ENCODE measurements around the gene ANLN. TPM values are rescaled to one million over a fixed set of nuclear protein-coding genes. Genes with fewer than 3 reads are reported as not detected.

Gene ANLN
- total and polyA plus RNA-seq, 4 donors = 0.17 to 27.0 (median 1.3) TPM

- no peaks in the 10 kb centered on the region for H3K27me3 ChIP-seq (ENCODE audit: control insufficient read depth in 4 of 4, insufficient read depth in 4 of 4, low read length in 3 of 4)
- no peaks in the 10 kb centered on the region for H3K36me3 ChIP-seq (ENCODE audit: control insufficient read depth in 4 of 4, insufficient read depth in 3 of 4, low read depth in 1 of 4, low read length in 3 of 4)
- DNase-seq (ENCODE audit: low spot score) = no peak
- WGBS = 96% methylated on average over 2 of the region's 2 CpGs
- H3K4me1 ChIP-seq (ENCODE audit: control insufficient read depth in 4 of 4, insufficient read depth in 4 of 4, low read length in 3 of 4) = no peaks in the 10 kb centered on the region
- H3K4me3 ChIP-seq (ENCODE audit: low read depth in 1 of 3, low read length in 3 of 3) = no peak overlapping the region
- H3K9me3 ChIP-seq (ENCODE audit: control insufficient read depth in 4 of 4, low read length in 3 of 4) = no peaks in the 10 kb centered on the region
- TF ChIP-seq HNF4A (conservative IDR thresholded peaks at IDR 0.05) (no peak), SP1 (IDR thresholded peaks at IDR 0.05) (no peak), ATF3 (IDR thresholded peaks at IDR 0.05) (no peak), FOXA2 (IDR thresholded peaks at IDR 0.05) (no peak), CTCF (IDR thresholded peaks at IDR 0.05; ENCODE audit: low read depth, low read length, missing input control) (no peak), NR2F2 (IDR thresholded peaks at IDR 0.05) (no peak), YY1 (IDR thresholded peaks at IDR 0.05) (no peak), TAF1 (conservative IDR thresholded peaks at IDR 0.05) (no peak), FOXA1 (IDR thresholded peaks at IDR 0.05) (no peak), ZBTB33 (IDR thresholded peaks at IDR 0.05) (no peak), HNF4G (IDR thresholded peaks at IDR 0.05) (no peak), RAD21 (IDR thresholded peaks at IDR 0.05) (no peak), GABPA (IDR thresholded peaks at IDR 0.05 in 1 of 2, conservative IDR thresholded peaks at IDR 0.05 in 1 of 2) (no peak), RXRA (IDR thresholded peaks at IDR 0.05) (no peak), JUND (IDR thresholded peaks at IDR 0.05) (no peak), EGR1 (IDR thresholded peaks at IDR 0.05; ENCODE audit: low read depth in 2 of 2) (no peak)
- H3K9ac ChIP-seq (ENCODE audit: low read depth in 1 of 2, low read length in 2 of 2) = no peak overlapping the region
- no peak overlapping the region for H3K27ac ChIP-seq (ENCODE audit: low read depth in 1 of 2, low read length in 2 of 2)
Observed at GRCh38 chr7:36349626-36350025, 40.0 kb upstream of the ANLN start.

GRCh38 chr7:36355490-36355889, 34.2 kb upstream of the ANLN start:
- TF ChIP-seq HNF4G (IDR thresholded peaks at IDR 0.05) = no peak
- peaks cover 0 to 2% (median 0%) of the 10 kb centered on the region in 4 donors for H3K36me3 ChIP-seq (ENCODE audit: control insufficient read depth in 4 of 4, insufficient read depth in 3 of 4, low read depth in 1 of 4, low read length in 3 of 4)
- no peak overlapping the region for H3K27ac ChIP-seq (ENCODE audit: low read depth in 1 of 2, low read length in 2 of 2)
- no peak overlapping the region for H3K4me3 ChIP-seq (ENCODE audit: low read depth in 1 of 3, low read length in 3 of 3)
- H3K9ac ChIP-seq (ENCODE audit: low read depth in 1 of 2, low read length in 2 of 2) = no peak overlapping the region
- no peak for DNase-seq (ENCODE audit: low spot score)
- H3K4me1 ChIP-seq (ENCODE audit: control insufficient read depth in 4 of 4, insufficient read depth in 4 of 4, low read length in 3 of 4) = no peaks in the 10 kb centered on the region
- no peaks in the 10 kb centered on the region for H3K27me3 ChIP-seq (ENCODE audit: control insufficient read depth in 4 of 4, insufficient read depth in 4 of 4, low read length in 3 of 4)
- WGBS = 83% methylated on average over 3 of the region's 3 CpGs
- no peaks in the 10 kb centered on the region for H3K9me3 ChIP-seq (ENCODE audit: control insufficient read depth in 4 of 4, low read length in 3 of 4)

GRCh38 chr7:36357054-36357453, 32.6 kb upstream of the ANLN start:
- Histone ChIP-seq H3K9ac (ENCODE audit: low read depth in 1 of 2, low read length in 2 of 2) (no peak overlapping the region), H3K27me3 (ENCODE audit: control insufficient read depth in 4 of 4, insufficient read depth in 4 of 4, low read length in 3 of 4) (no peaks in the 10 kb centered on the region), H3K9me3 (ENCODE audit: control insufficient read depth in 4 of 4, low read length in 3 of 4) (no peaks in the 10 kb centered on the region), H3K27ac (ENCODE audit: low read depth in 1 of 2, low read length in 2 of 2) (no peak overlapping the region), H3K4me1 (ENCODE audit: control insufficient read depth in 4 of 4, insufficient read depth in 4 of 4, low read length in 3 of 4) (no peaks in the 10 kb centered on the region), H3K36me3 (ENCODE audit: control insufficient read depth in 4 of 4, insufficient read depth in 3 of 4, low read depth in 1 of 4, low read length in 3 of 4) (peaks cover 0 to 2% (median 0%) of the 10 kb centered on the region in 4 donors), H3K4me3 (ENCODE audit: low read depth in 1 of 3, low read length in 3 of 3) (no peak overlapping the region)
- 96% methylated on average over 3 of the region's 3 CpGs for WGBS
- no peak for DNase-seq (ENCODE audit: low spot score)
- TF ChIP-seq GABPA (IDR thresholded peaks at IDR 0.05 in 1 of 2, conservative IDR thresholded peaks at IDR 0.05 in 1 of 2) = no peak
- TF ChIP-seq FOXA2 (IDR thresholded peaks at IDR 0.05) = no peak
- no peak for TF ChIP-seq RAD21 (IDR thresholded peaks at IDR 0.05)
- TF ChIP-seq SP1 (IDR thresholded peaks at IDR 0.05) = no peak
- TF ChIP-seq YY1 (IDR thresholded peaks at IDR 0.05) = no peak
- no peak for TF ChIP-seq ZBTB33 (IDR thresholded peaks at IDR 0.05)
- no peak for TF ChIP-seq FOXA1 (IDR thresholded peaks at IDR 0.05)
- no peak for TF ChIP-seq ATF3 (IDR thresholded peaks at IDR 0.05)
- no peak for TF ChIP-seq RXRA (IDR thresholded peaks at IDR 0.05)
- no peak for TF ChIP-seq HNF4A (conservative IDR thresholded peaks at IDR 0.05)
- TF ChIP-seq EGR1 (IDR thresholded peaks at IDR 0.05; ENCODE audit: low read depth in 2 of 2) = no peak
- no peak for TF ChIP-seq NR2F2 (IDR thresholded peaks at IDR 0.05)
- TF ChIP-seq MAX (IDR thresholded peaks at IDR 0.05) = no peak
- TF ChIP-seq CTCF (IDR thresholded peaks at IDR 0.05; ENCODE audit: low read depth, low read length, missing input control) = no peak
- TF ChIP-seq HNF4G (IDR thresholded peaks at IDR 0.05) = no peak

Measured in liver (tissue), 9 donors.